Tibial nerve (tissue), 3 donors: Measurements from ENCODE around the gene NEDD4L.

Experiments used
- CTCF ChIP-seq, 5 experiments: fragments of 200-600 bp in 3 of 5; fragments of 450-650 bp in 2 of 5; sonication (generic) in 3 of 5; IDR thresholded peaks; one replicate each; pipeline ENCODE4 v1.5.1; 2016 to 2019; ENCODE audit warnings: antibody characterized with exemption in 5 of 5, mild to moderate bottlenecking in 3 of 5, moderate library complexity in 2 of 5
- POLR2A ChIP-seq, 2 donors: fragments of 450-650 bp; IDR thresholded peaks; one replicate each; pipeline ENCODE4 v1.6.1; 2017; ENCODE audit warnings: antibody characterized with exemption in 2 of 2, mild to moderate bottlenecking in 2 of 2, moderate library complexity in 2 of 2

DNA sequence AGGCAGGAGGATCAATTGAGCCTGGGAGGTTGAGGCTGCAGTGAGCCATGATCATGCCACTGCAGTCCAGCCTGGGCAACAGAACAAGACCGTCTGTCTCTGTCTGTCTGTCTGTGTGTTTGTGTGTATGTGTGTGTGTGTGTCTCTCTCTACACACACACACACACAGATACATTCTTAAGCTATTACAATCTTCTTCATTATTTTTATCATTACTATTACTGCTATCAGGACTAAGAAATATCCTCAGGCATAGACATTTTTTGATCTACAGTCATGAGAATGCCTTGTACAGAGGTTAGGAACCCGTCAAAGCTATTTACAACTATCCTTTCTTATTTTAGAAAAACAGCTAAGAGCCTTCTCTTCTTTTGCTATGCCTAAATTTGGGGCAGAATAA, 207.4 kb downstream of the NEDD4L start:
- no peak for TF ChIP-seq POLR2A (IDR thresholded peaks at IDR 0.05)
- TF ChIP-seq CTCF (IDR thresholded peaks at IDR 0.05), result no peak
